ENCODE data around the gene STPG1. TPM values are rescaled to one million over a fixed set of nuclear protein-coding genes. Genes with fewer than 3 reads are reported as not detected.

STPG1 gene
- total and polyA plus RNA-seq, 8 donors = 7.8 to 11.1 (median 9.0) TPM

DNA sequence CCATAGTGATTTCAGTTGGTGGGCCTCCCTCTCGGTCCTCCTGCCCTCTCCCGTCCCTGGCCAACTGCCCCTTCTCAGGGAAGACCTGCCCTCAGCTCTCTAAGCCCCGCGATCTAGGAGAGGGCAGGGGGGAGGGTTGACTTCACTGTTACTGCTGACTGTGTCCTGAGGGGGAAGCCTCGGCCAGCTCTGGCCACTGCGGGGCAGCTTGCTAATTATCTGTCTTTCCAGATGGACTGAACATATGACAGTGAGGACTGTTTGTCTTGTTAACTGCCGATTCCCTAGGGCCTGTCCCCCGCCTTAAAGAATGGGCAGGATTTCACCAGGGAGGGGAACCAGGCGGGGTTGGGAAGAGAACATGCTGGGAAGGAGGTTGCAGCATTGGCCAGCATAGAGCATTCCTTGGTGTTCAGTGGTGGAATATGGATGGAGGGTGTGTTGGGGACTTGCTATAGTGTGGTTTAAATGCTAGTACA, 24.9 kb upstream of the STPG1 start:
- H3K27me3 ChIP-seq = no peaks in the 10 kb centered on the region
- TF ChIP-seq, protein P1, sequence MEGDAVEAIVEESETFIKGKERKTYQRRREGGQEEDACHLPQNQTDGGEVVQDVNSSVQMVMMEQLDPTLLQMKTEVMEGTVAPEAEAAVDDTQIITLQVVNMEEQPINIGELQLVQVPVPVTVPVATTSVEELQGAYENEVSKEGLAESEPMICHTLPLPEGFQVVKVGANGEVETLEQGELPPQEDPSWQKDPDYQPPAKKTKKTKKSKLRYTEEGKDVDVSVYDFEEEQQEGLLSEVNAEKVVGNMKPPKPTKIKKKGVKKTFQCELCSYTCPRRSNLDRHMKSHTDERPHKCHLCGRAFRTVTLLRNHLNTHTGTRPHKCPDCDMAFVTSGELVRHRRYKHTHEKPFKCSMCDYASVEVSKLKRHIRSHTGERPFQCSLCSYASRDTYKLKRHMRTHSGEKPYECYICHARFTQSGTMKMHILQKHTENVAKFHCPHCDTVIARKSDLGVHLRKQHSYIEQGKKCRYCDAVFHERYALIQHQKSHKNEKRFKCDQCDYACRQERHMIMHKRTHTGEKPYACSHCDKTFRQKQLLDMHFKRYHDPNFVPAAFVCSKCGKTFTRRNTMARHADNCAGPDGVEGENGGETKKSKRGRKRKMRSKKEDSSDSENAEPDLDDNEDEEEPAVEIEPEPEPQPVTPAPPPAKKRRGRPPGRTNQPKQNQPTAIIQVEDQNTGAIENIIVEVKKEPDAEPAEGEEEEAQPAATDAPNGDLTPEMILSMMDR (IDR thresholded peaks at IDR 0.05) = no peak
- DNase-seq = no peak
- peaks cover 0 to 24% of the 10 kb centered on the region in 2 donors for H3K36me3 ChIP-seq
- H3K4me3 ChIP-seq = no peak overlapping the region
- ATAC-seq = no peak
- intact Hi-C loops (cut with DNase I) = no loop called here
- H3K27ac ChIP-seq = no peak overlapping the region
- H3K4me1 ChIP-seq = no peaks in the 10 kb centered on the region
- H3K9me3 ChIP-seq = no peaks in the 10 kb centered on the region

- DNase-seq (no peak), ATAC-seq (no peak)
- Histone ChIP-seq H3K4me1 (no peaks in the 10 kb centered on the region), H3K36me3 (peaks cover 0 to 24% of the 10 kb centered on the region in 2 donors), H3K9me3 (no peaks in the 10 kb centered on the region), H3K27me3 (no peaks in the 10 kb centered on the region), H3K27ac (no peak overlapping the region), H3K4me3 (no peak overlapping the region)
- intact Hi-C loops (cut with DNase I) = no loop called here
- TF ChIP-seq, protein P1 (IDR thresholded peaks at IDR 0.05) = no peak
Measured at GRCh38 chr1:24437631-24438396, 24.2 kb upstream of the STPG1 start.

DNA sequence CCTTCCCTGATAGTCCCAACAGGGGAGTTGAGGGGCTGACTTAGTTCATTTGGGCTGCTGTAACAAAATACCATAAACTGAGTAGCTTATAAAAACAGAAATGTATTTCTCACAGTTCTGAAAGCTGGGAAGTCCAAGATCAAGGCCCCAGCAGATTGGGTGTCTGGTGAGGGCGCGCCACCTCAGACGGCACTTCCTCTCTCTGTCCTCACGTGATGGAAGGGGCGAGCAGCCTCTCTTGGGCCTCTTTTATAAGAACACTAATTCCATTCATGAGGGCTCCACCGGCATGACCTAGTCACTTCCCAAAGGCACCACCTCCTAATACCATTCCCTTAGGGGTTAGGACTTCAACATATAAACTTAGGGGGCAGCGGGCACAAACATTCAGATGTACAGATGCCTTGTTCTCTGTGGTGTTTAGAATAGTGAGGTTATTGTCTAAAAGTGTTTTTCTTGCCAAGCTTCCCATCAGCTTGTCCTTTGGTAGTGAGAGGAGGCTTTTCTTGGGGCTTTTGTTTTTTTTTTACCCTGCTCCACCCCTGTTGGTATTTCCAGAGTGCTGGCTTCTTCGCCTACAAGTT, 22.3 kb upstream of the STPG1 start:
- DNase-seq = no peak
- Histone ChIP-seq H3K9me3 (no peaks in the 10 kb centered on the region), H3K4me3 (no peak overlapping the region), H3K36me3 (peaks cover 0 to 8% of the 10 kb centered on the region in 2 donors), H3K4me1 (no peaks in the 10 kb centered on the region), H3K27me3 (no peaks in the 10 kb centered on the region), H3K27ac (no peak overlapping the region)
- TF ChIP-seq, protein P1 (IDR thresholded peaks at IDR 0.05) = no peak
- ATAC-seq = no peak
- intact Hi-C loops (cut with DNase I) = no loop called here

- DNase-seq (no peak), ATAC-seq (no peak)
- no peaks in the 10 kb centered on the region for H3K9me3 ChIP-seq
- no peak overlapping the region for H3K4me3 ChIP-seq
- H3K27me3 ChIP-seq = no peaks in the 10 kb centered on the region
- H3K27ac ChIP-seq = no peak overlapping the region
- H3K4me1 ChIP-seq = no peaks in the 10 kb centered on the region
- TF ChIP-seq, protein P1 (IDR thresholded peaks at IDR 0.05) = no peak
- intact Hi-C loops (cut with DNase I) = no loop called here
- peaks cover 0 to 6% of the 10 kb centered on the region in 2 donors for H3K36me3 ChIP-seq
Measured at GRCh38 chr1:24427545-24427862, 13.9 kb upstream of the STPG1 start.

GRCh38 chr1:24426744-24427544, 13.4 kb upstream of the STPG1 start:
- TF ChIP-seq, protein P1 (IDR thresholded peaks at IDR 0.05) = no peak
- no peaks in the 10 kb centered on the region for H3K9me3 ChIP-seq
- H3K4me3 ChIP-seq = no peak overlapping the region
- no peaks in the 10 kb centered on the region for H3K27me3 ChIP-seq
- no peak overlapping the region for H3K27ac ChIP-seq
- DNase-seq = no peak
- H3K36me3 ChIP-seq = peaks cover 0 to 12% of the 10 kb centered on the region in 2 donors
- intact Hi-C loops (cut with DNase I) = no loop called here
- H3K4me1 ChIP-seq = no peaks in the 10 kb centered on the region
- ATAC-seq = no peak

Measured in left lung (tissue), 10 donors.